Measurements from ENCODE around the gene CASKIN2.

Gene CASKIN2

GRCh38 chr17:75454193-75454592 lies 61.1 kb downstream of the CASKIN2 start:
- no peak overlapping the region for H3K4me3 ChIP-seq (ENCODE audit: low read depth, low read length)
- TF ChIP-seq CTCF (IDR thresholded peaks at IDR 0.05; ENCODE audit: borderline replicate concordance, insufficient read depth, low read depth, low read length) = no peak

GRCh38 chr17:75450270-75450669 lies 65.1 kb downstream of the CASKIN2 start:
- no peak overlapping the region for H3K4me3 ChIP-seq (ENCODE audit: low read depth, low read length)
- TF ChIP-seq CTCF (IDR thresholded peaks at IDR 0.05; ENCODE audit: borderline replicate concordance, insufficient read depth, low read depth, low read length) = no peak

Measured in GM12875 (cell line).